H9 (cell line): ENCODE results near the gene RIPK1. TPM values are rescaled to one million over a fixed set of nuclear protein-coding genes. Genes with fewer than 3 reads are reported as not detected.

Experiments
- DNase-seq: peaks from one replicate; pipeline ENCODE4 v3.0.0-alpha.2; 2017
- H2AFZ ChIP-seq: one replicate; pipeline ENCODE4 v1.6.1; 2013; ENCODE audit warnings: mild to moderate bottlenecking, low read length, control low read depth, moderate library complexity
- H2AK5ac ChIP-seq: 2 replicates; pipeline ENCODE4 v1.6.1; 2013; ENCODE audit warnings: low read length, control low read depth, mixed read lengths; ENCODE audit not compliant: insufficient read length
- H2BK120ac ChIP-seq: one replicate; pipeline ENCODE4 v1.6.1; 2013; ENCODE audit warnings: low read depth, mild to moderate bottlenecking, low read length, control low read depth, inconsistent platforms; ENCODE audit not compliant: poor library complexity, severe bottlenecking
- H2BK12ac ChIP-seq: 2 replicates; pipeline ENCODE4 v1.6.1; 2013; ENCODE audit warnings: low read length, control low read depth, mixed read lengths, low read depth; ENCODE audit not compliant: insufficient read length
- H2BK15ac ChIP-seq: 2 replicates; pipeline ENCODE4 v1.6.1; 2013; ENCODE audit warnings: low read depth, low read length, control low read depth
- H2BK20ac ChIP-seq: one replicate; pipeline ENCODE4 v1.6.1; 2013; ENCODE audit warnings: low read depth, mild to moderate bottlenecking, low read length, control low read depth, inconsistent platforms; ENCODE audit not compliant: poor library complexity, severe bottlenecking
- H2BK5ac ChIP-seq: 2 replicates; pipeline ENCODE4 v1.6.1; 2013; ENCODE audit warnings: low read length, control low read depth, mixed read lengths; ENCODE audit not compliant: insufficient read length
- H3K14ac ChIP-seq: 2 replicates; pipeline ENCODE4 v1.6.1; 2013; ENCODE audit warnings: low read length, control low read depth; ENCODE audit not compliant: insufficient read depth
- H3K18ac ChIP-seq: 2 replicates; pipeline ENCODE4 v1.6.1; 2013; ENCODE audit warnings: low read depth, mild to moderate bottlenecking, mixed read lengths, low read length, control low read depth; ENCODE audit not compliant: insufficient read length
- H3K23ac ChIP-seq: 2 replicates; pipeline ENCODE4 v1.6.1; 2013; ENCODE audit warnings: low read length, control low read depth, mixed read lengths, low read depth; ENCODE audit not compliant: insufficient read length
- H3K23me2 ChIP-seq: 2 replicates; pipeline ENCODE4 v1.6.1; 2013; ENCODE audit warnings: low read depth, mild to moderate bottlenecking, mixed read lengths, low read length, control low read depth; ENCODE audit not compliant: insufficient read length, poor library complexity, severe bottlenecking
- H3K27ac ChIP-seq: 2 replicates; pipeline ENCODE4 v1.5.1; 2013; ENCODE audit warnings: low read length, control low read depth, mixed read lengths, low read depth; ENCODE audit not compliant: insufficient read length
- H3K27me3 ChIP-seq: 2 replicates; pipeline ENCODE4 v1.6.1; 2013; ENCODE audit warnings: low read length, control low read depth, inconsistent platforms; ENCODE audit not compliant: insufficient read depth
- H3K4ac ChIP-seq: 2 replicates; pipeline ENCODE4 v1.6.1; 2013; ENCODE audit warnings: low read depth, mild to moderate bottlenecking, control low read depth, inconsistent platforms, low read length, moderate library complexity
- H3K4me1 ChIP-seq: 2 replicates; pipeline ENCODE4 v1.6.1; 2013; ENCODE audit warnings: low read length, control low read depth, inconsistent platforms; ENCODE audit not compliant: insufficient read depth
- H3K4me2 ChIP-seq: 2 replicates; pipeline ENCODE4 v1.6.1; 2013; ENCODE audit warnings: low read length, control low read depth, mixed read lengths; ENCODE audit not compliant: insufficient read length, insufficient read depth
- H3K56ac ChIP-seq: 2 replicates; pipeline ENCODE4 v1.6.1; 2013; ENCODE audit warnings: low read depth, mild to moderate bottlenecking, mixed read lengths, low read length, control low read depth; ENCODE audit not compliant: insufficient read length
- H3K79me1 ChIP-seq: 2 replicates; pipeline ENCODE4 v1.6.1; 2013; ENCODE audit warnings: low read depth, mild to moderate bottlenecking, moderate library complexity, low read length, control low read depth, inconsistent platforms; ENCODE audit not compliant: insufficient read depth, poor library complexity, severe bottlenecking
- H3K79me2 ChIP-seq: 2 replicates; pipeline ENCODE4 v1.6.1; 2013; ENCODE audit warnings: low read length, control low read depth, inconsistent platforms; ENCODE audit not compliant: insufficient read depth
- H3K9ac ChIP-seq: 2 replicates; pipeline ENCODE4 v1.6.1; 2013; ENCODE audit warnings: low read length, control low read depth, mixed read lengths; ENCODE audit not compliant: insufficient read length; ENCODE audit errors: extremely low read depth
- H3K9me3 ChIP-seq: one replicate; pipeline ENCODE4 v1.6.1; 2013; ENCODE audit warnings: low read depth, low read length, inconsistent platforms; ENCODE audit not compliant: control insufficient read depth
- H3T11ph ChIP-seq: one replicate; pipeline ENCODE4 v1.6.1; 2013; ENCODE audit warnings: mild to moderate bottlenecking, low read length, control low read depth, inconsistent platforms
- H4K20me1 ChIP-seq: one replicate; pipeline ENCODE4 v1.6.1; 2013; ENCODE audit not compliant: control insufficient read depth, insufficient read length, insufficient read depth
- H4K5ac ChIP-seq: 2 replicates; pipeline ENCODE4 v1.6.1; 2013; ENCODE audit warnings: low read depth, mild to moderate bottlenecking, mixed read lengths, low read length, control low read depth; ENCODE audit not compliant: insufficient read length
- H4K8ac ChIP-seq: replicated peaks from 2 replicates; pipeline ENCODE4 v1.6.1; 2013; ENCODE audit warnings: low read length, control low read depth, mixed read lengths, low read depth; ENCODE audit not compliant: insufficient read length
- H4K91ac ChIP-seq: 2 replicates; pipeline ENCODE4 v1.6.1; 2013; ENCODE audit warnings: low read depth, mild to moderate bottlenecking, moderate library complexity, mixed read lengths, low read length, control low read depth; ENCODE audit not compliant: insufficient read length
- H3K27ac Mint-ChIP-seq, 3 experiments: 2 replicates in 2 of 3; 3 replicates in 1 of 3; pipeline ENCODE4 v1.8.0; 2020 to 2021; ENCODE audit warnings: mixed read lengths in 3 of 3, mild to moderate bottlenecking in 1 of 3, moderate library complexity in 1 of 3
- H3K27me3 Mint-ChIP-seq: 2 replicates; pipeline ENCODE4 v1.8.0; 2021; ENCODE audit warnings: low read depth, mild to moderate bottlenecking, moderate library complexity, mixed read lengths
- H3K36me3 Mint-ChIP-seq, 3 experiments: 2 replicates in 2 of 3; 3 replicates in 1 of 3; pipeline ENCODE4 v1.8.0; 2020 to 2021; ENCODE audit warnings: low read depth in 3 of 3, mixed read lengths in 3 of 3; ENCODE audit not compliant: insufficient read depth in 1 of 3
- H3K4me1 Mint-ChIP-seq, 2 experiments: 2 replicates each; pipeline ENCODE4 v1.8.0; 2020; ENCODE audit warnings: mixed read lengths in 2 of 2
- H3K4me3 Mint-ChIP-seq, 2 experiments: 2 replicates in 1 of 2; 3 replicates in 1 of 2; pipeline ENCODE4 v1.8.0; 2020 to 2021; ENCODE audit warnings: mild to moderate bottlenecking in 2 of 2, mixed read lengths in 2 of 2, moderate library complexity in 1 of 2
- H3K9me3 Mint-ChIP-seq, 2 experiments: 2 replicates in 1 of 2; 3 replicates in 1 of 2; pipeline ENCODE4 v1.8.0; 2020; ENCODE audit warnings: mild to moderate bottlenecking in 2 of 2, mixed read lengths in 2 of 2, moderate library complexity in 1 of 2
- CTCF ChIP-seq: fragments of 200-600 bp; sonication (generic); conservative IDR thresholded peaks from 3 replicates; pipeline ENCODE4 v1.8.0; 2021; ENCODE audit warnings: antibody characterized with exemption, mild to moderate bottlenecking
- WGBS: extraction: QIAGEN DNeasy Blood & Tissue Kit; methylation state at CpG from one replicate; pipeline ENCODE4 v1.1.7; 2013; ENCODE audit warnings: missing lambda C conversion rate, low lambda C conversion rate, mixed read lengths; ENCODE audit not compliant: insufficient read length; ENCODE audit errors: extremely low coverage; 5-methylcytosine and 5-hydroxymethylcytosine counted together
- total RNA-seq: library from RNA; stranded (reverse); gene quantifications from 2 replicates; pipeline ENCODE4 v1.2.1, GENCODE V29; 2021

RIPK1 gene
- total RNA-seq, 1 experiment from 2014 or later: 24.6 TPM

DNA sequence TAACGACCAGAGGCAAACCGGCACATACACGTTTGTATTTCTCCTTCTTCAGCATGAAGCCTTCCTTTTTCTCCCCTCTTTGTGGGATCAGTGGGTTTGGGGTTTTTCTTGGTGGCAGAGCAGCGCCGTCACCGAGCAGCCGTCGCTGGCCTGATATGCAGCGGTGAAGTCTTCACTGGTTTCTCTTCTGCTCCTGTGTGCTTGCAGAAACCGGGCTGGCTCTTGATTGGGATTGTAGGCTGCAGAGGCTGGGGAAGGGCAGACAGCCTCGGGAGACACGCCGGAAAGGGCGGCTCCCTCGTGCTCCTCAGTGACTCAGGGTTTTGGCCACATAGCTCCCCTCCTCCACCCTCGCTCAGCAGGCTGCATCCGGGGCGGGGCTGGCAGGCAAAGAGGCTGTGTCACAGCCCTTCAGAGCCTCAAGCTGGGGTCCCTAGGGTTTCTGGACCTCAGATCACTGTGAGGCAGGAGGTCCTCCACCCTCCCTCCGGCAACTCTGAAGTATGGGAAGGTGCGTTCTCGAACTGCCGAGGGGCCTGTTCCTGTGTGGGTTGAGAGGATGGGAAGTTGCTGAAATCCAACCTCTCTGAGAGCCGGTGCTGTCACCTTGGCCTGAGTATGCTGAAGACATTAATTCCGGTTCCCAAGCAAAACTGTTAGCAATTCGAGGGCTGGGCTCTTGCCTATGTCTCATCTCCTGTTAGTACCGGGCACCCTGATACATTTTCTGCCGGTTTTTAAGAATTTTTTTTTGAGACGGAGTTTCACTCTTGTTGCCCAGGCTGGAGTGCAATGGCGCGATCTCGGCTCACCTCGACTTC is 44.4 kb upstream of the RIPK1 start:
- Mint-ChIP-seq H3K27me3 (peaks cover 5% of the 10 kb centered on the region; the same call in 1 of the 2 replicates), H3K4me3 (peak overlapping the region in 1 of 2 experiments; percentile 57; a peak in 3 of 5 replicates), H3K4me1 (peaks cover 37 to 38% of the 10 kb centered on the region in 2 experiments), H3K9me3 (peaks cover 8 to 12% of the 10 kb centered on the region in 2 experiments), H3K36me3 (peaks cover 31 to 46% (median 41%) of the 10 kb centered on the region in 3 experiments), H3K27ac (peak overlapping the region; percentile 19 to 97 (median 86); a peak in 5 of 7 replicates)
- Histone ChIP-seq H3K4me1 (peaks cover 4% of the 10 kb centered on the region; the same call in 1 of the 2 replicates), H3K18ac (peak overlapping the region; percentile 79), H2BK15ac (no peak overlapping the region), H4K20me1 (no peaks in the 10 kb centered on the region), H4K5ac (no peak overlapping the region), H2BK120ac (no peak overlapping the region), H3K9me3 (no peaks in the 10 kb centered on the region), H3K56ac (no peak overlapping the region), H3K27me3 (no peaks in the 10 kb centered on the region), H4K91ac (no peak overlapping the region), H3K4me2 (no peak overlapping the region), H2BK12ac (no peak overlapping the region), H3K9ac (no peak overlapping the region), H3K14ac (no peak overlapping the region; the same call in 1 of the 2 replicates), H2BK5ac (no peak overlapping the region), H3K4ac (no peak overlapping the region), H2AK5ac (no peak overlapping the region), H3K23me2 (no peaks in the 10 kb centered on the region), H3K23ac (no peak overlapping the region), H3K79me2 (no peaks in the 10 kb centered on the region), H3T11ph (no peak overlapping the region), H2AFZ (no peak overlapping the region), H3K79me1 (no peaks in the 10 kb centered on the region), H3K27ac (peak overlapping the region; percentile 16), H2BK20ac (no peak overlapping the region), H4K8ac (no peak overlapping the region)
- no CpG with 5 or more reads among the region's 32 CpGs for WGBS
- TF ChIP-seq CTCF: no peak
- DNase-seq: peak; percentile 89
